Right cardiac atrium (tissue), 5 donors: ENCODE data around the gene RCOR1. TPM values are rescaled to one million over a fixed set of nuclear protein-coding genes. Genes with fewer than 3 reads are reported as not detected.
"Not testable (repeated sequence)": the region's sequence is repeated elsewhere in the genome, so short reads cannot be mapped to it uniquely, and the experiment has no call there.

Source experiments
- ATAC-seq, 2 donors: fragments of 200-7000 bp; cut with Tn5 transposase; one replicate each; pipeline versions ENCODE4 v1.8.0 to v1.9.1; 2020; ENCODE audit warnings: moderate library complexity in 2 of 2, mild to moderate bottlenecking in 1 of 2
- DNase-seq, 3 donors: peaks; one replicate each; pipeline ENCODE4 v3.0.0-alpha.2; 2020
- H3K27ac ChIP-seq: one replicate; pipeline ENCODE4 v1.5.1; 2013; ENCODE audit warnings: mild to moderate bottlenecking, low read length, control low read depth, moderate library complexity
- H3K27me3 ChIP-seq: one replicate; pipeline ENCODE4 v1.6.1; 2013; ENCODE audit not compliant: control insufficient read depth, insufficient read depth
- H3K4me1 ChIP-seq: one replicate; pipeline ENCODE4 v1.6.1; 2013; ENCODE audit warnings: low read length; ENCODE audit not compliant: control insufficient read depth, insufficient read depth
- H3K4me3 ChIP-seq: one replicate; pipeline ENCODE4 v1.5.1; 2013; ENCODE audit warnings: low read length, control low read depth
- H3K9me3 ChIP-seq: one replicate; pipeline ENCODE4 v1.6.1; 2013; ENCODE audit warnings: low read length; ENCODE audit not compliant: control insufficient read depth
- WGBS: extraction: QIAGEN DNeasy Blood & Tissue Kit; methylation state at CpG from one replicate; pipeline ENCODE4 v1.1.7; 2013; 5-methylcytosine and 5-hydroxymethylcytosine counted together
- intact Hi-C, 4 donors: fragments of 100-400 bp; cut with DNase I; formaldehyde crosslinking; loops; one replicate each; pipeline versions ENCODE4 v1.11.0 to v1.14.0; 2022 to 2023
- polyA plus RNA-seq: library from polyadenylated mRNA; stranded (reverse); fragments of 200-250 nt; gene quantifications from one replicate; pipeline ENCODE4 v1.2.3, GENCODE V29; 2013
- total RNA-seq, 4 donors: library from RNA; stranded (reverse); fragmentation: NEBNext Ultra II Directional; extraction: Animal tissue kit (Norgen Biotek cat#: 25700); gene quantifications; one replicate each; pipeline ENCODE4 v1.2.1, GENCODE V29; 2021
- donor health status: healthy with polysubstance abuse.
- donor health status: DM: no; HTN: yes; CAD: no.
- donor health status: DM: no; HTN: no; CAD: no.
- donor health status: DM: no; HTN: yes; CAD: no; lungs with severe emphysema.
- donor health status: DM: yes; HTN: yes; CAD: no.

The RCOR1 gene
- total and polyA plus RNA-seq, 5 donors: 4.4 to 14.4 (median 13.0) TPM

DNA sequence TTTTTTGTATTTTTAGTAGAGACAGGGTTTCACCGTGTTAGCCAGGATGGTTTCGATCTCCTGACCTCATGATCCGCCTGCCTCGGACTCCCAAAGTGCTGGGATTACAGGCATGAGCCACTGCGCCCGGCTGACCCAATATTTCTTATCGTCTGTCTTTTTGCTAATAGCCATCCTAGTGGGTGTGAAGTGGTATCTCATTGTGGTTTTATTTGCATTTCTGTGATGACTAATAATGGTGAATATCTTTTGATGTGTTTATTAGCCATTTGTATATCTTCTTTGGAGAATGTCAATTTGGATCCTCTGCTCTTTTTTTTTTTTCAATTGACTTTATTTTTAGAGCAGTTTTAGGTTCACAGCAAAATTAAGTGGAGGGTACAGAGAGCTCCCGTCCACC, 19.3 kb upstream of the RCOR1 start:
- H3K4me1 ChIP-seq, ATAC-seq, H3K27me3 ChIP-seq, intact Hi-C loops, H3K4me3 ChIP-seq, H3K27ac ChIP-seq, DNase-seq, H3K9me3 ChIP-seq: not testable (repeated sequence)
- WGBS: 79% methylated on average over 8 of the region's 8 CpGs

DNA sequence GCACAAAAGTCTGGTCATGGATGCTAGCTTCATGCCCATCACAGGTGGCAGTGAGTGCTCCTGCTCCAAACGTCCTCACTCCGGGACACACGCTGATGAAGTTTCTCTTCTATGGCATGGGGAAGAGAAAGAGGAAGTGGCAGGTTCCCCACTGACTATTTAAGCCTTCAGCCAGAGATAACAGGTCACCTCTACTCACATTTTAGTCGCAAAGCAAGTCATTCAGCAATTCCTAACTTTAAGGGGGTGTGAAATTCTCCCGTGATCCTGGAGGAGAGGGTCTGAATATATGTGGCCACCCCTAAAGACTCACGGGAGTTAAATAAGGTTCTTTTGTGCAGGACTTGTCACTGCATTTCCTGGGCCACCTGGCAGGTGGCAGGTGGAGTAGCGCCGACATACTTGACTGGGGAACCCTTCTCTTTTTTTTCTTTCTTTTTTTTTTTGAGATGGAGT, 18.8 kb upstream of the RCOR1 start:
- Histone ChIP-seq H3K4me1 (no peaks in the 10 kb centered on the region), H3K27ac (no peak overlapping the region), H3K27me3 (no peaks in the 10 kb centered on the region), H3K4me3 (no peak overlapping the region), H3K9me3 (no peaks in the 10 kb centered on the region)
- intact Hi-C loops: no loop called here
- peak in 1 of 3 donors; percentile 4 for DNase-seq
- no peak for ATAC-seq
- 50% methylated on average over 8 of the region's 8 CpGs for WGBS

DNA sequence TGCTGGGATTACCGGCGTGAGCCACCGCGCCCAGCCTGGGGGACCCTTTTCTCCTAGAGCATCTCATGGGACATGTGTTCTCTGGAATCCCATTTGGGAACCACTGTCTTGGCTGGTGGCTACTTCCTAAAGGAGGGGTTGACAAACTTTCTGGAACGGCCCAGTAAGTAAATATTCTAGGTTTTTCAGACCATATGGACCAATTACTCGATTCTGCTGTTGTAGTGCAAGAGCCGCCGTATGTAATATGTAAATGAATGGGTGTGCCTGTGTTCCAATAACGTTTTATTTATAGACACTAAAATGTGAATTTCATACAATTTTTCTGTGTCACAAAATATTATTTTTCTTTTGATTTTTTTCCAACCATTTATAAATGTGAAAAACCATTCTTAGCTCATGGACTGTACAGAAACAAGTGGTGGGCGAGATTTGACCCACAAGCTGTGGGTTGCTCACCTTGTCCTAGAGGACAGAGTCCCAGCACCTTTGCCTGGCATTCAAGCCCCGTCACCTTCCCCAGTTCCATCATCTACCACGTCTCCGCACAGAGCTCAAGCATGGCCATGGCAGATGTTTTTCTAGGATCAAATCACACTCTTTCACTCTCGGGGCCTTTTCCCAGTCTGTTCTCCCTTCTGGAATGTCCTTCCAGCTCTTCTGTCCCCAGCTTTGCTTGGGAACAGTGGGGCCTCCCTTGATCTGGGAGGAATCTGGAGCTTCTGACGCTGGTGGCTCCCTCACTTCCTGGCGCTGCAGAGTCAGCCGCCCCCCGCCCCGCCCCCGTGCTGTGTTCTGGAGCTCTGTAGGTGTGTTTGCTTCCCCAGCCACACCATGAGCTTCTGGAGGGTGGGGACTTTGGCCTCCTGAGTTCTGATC, 17.9 kb upstream of the RCOR1 start:
- WGBS: 76% methylated on average over 20 of the region's 20 CpGs
- DNase-seq (peak in 1 of 3 donors; percentile 16), ATAC-seq (peak in 1 of 2 donors; percentile 74)
- H3K27ac ChIP-seq: no peak overlapping the region
- no peaks in the 10 kb centered on the region for H3K9me3 ChIP-seq
- no peak overlapping the region for H3K4me3 ChIP-seq
- H3K27me3 ChIP-seq: no peaks in the 10 kb centered on the region
- intact Hi-C loops: no loop called here
- H3K4me1 ChIP-seq: no peaks in the 10 kb centered on the region

DNA sequence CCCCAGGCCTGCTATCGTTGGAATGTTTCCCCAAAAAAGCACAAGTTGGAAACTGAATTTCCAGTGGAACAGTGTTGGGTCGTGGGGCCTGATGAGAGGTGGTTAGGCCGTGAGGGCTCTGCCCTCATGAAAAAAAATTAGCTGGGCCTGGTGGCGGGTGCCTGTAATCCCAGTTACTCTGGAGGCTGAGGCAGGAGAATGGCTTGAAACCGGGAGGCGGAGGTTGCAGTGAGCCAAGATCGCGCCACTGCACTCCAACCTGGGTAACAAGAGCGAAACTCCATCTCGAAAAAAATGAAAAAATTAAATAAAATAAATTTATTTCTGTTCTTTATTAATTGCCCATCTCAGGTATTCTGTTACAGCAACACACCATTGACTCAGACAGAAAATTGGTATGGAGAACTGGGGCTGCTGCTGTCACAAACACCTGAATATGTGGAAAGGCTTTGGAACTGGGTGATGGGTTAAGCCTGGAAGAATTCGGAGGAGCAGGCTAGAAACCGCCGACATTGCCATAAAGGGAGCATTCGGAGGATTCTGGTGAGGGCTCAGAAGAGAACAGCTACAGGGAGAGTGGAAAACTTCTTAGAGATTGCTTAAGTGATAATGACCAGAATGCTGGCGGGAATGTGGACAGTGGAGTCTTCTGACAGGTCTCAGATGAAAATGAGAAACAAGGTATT, 17.1 kb upstream of the RCOR1 start:
- WGBS: 84% methylated on average over 15 of the region's 15 CpGs
- H3K27me3 ChIP-seq: no peaks in the 10 kb centered on the region
- H3K4me3 ChIP-seq: no peak overlapping the region
- intact Hi-C loops: no loop called here
- peak in 1 of 3 donors; percentile 3 for DNase-seq
- H3K9me3 ChIP-seq: no peaks in the 10 kb centered on the region
- H3K4me1 ChIP-seq: no peaks in the 10 kb centered on the region
- H3K27ac ChIP-seq: no peak overlapping the region
- no peak for ATAC-seq

DNA sequence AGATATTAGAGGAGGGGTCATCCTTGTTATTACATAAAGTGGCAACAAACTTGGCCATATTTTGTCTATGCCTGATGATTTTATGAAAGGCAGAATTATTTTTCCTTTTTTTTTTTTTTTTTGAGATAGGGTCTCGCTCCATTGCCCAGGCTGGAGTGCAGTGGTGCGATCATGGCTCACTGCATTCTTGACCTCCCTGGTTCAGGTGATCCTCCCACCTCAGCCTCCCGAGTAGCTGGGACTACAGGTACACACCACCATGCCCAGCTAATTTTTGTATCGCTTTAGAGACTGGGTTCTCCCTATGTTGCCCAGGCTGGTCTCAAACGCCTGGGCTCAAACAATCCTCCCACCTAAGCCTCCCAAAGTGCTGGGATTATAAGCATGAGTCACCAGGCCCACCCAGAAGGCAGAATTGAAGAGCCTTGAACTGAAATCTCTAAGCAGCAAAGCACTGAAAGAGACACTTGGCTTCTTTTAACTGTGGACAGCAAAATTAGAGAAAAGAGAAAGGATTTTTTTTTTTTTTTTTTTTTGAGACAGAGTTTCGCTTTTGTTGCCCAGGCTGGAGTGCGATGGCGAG, 16.5 kb upstream of the RCOR1 start:
- H3K9me3 ChIP-seq, intact Hi-C loops, H3K4me3 ChIP-seq, ATAC-seq, H3K4me1 ChIP-seq, DNase-seq, H3K27ac ChIP-seq, H3K27me3 ChIP-seq: not testable (repeated sequence)
- 91% methylated on average over 8 of the region's 8 CpGs for WGBS

DNA sequence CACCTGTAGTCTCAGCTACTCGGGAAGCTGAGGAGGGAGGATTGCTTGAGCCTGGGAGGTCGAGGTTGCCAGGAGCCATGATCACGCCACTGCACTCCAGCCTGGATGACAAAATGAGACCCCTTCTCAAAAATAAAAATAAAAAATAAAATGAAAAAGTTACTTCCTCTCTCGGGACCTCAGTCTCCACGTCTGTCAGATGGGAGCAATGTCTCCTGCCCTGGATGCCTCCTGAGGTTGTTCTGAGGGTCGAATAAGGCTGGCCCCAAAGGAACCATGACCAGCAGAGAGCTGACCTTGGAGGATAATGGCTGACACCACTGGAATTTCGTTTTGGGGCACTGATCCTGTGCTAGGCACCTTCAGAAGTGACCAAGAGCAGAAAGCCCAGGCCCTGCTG, 13.6 kb upstream of the RCOR1 start:
- no peaks in the 10 kb centered on the region for H3K27me3 ChIP-seq
- DNase-seq: peak in 1 of 3 donors; percentile 2
- H3K4me3 ChIP-seq: no peak overlapping the region
- no peak overlapping the region for H3K27ac ChIP-seq
- H3K9me3 ChIP-seq: no peaks in the 10 kb centered on the region
- intact Hi-C loops: no loop called here
- WGBS: 85% methylated on average over 7 of the region's 7 CpGs
- no peaks in the 10 kb centered on the region for H3K4me1 ChIP-seq
- ATAC-seq: no peak

DNA sequence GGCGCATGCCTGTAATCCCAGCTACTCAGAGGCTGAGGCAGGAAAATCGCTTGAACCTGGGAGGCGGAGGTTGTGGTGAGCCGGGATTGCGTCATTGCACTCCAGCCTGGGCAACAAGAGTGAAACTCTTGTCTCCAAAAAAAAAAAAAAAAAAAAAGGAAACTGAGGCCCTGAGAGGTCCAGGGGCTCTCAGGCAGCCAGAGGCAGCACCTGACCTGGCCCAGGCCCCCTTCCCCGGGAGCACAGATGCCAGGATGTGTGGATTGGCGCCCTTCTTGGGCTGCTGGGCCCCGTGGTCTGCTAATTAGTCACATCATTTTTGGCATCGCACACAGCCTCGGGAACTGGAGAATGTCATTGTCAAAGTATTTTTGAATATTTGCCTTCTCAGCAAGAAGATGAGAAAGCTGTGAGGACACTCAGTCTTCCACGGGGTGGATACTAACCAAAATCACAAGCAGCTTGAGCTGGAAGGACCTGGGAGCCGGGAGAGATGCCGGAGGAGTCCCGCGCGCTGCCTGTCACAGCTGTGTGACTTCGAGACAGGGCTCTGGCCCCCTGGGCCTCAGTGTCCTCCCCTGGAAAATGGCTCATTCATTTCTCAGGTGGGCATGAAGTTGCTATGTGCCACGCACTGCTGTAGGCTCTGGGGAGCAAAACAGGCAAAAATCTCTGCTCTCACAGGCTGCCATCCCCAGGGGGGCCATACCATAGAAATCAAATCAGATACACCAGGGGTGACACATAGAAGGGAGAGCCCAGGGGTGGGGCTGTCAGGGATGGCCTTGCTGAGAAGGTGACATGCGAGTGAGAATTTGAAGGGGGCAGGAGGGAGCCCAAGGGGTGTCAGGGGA, 12.5 kb upstream of the RCOR1 start:
- Histone ChIP-seq H3K4me1 (no peaks in the 10 kb centered on the region), H3K9me3 (no peaks in the 10 kb centered on the region), H3K4me3 (no peak overlapping the region), H3K27ac (no peak overlapping the region), H3K27me3 (no peaks in the 10 kb centered on the region)
- ATAC-seq (peak; percentile 42 to 44), DNase-seq (peak in 2 of 3 donors; percentile 26 to 70)
- WGBS: 56% methylated on average over 19 of the region's 19 CpGs
- intact Hi-C loops: no loop called here

DNA sequence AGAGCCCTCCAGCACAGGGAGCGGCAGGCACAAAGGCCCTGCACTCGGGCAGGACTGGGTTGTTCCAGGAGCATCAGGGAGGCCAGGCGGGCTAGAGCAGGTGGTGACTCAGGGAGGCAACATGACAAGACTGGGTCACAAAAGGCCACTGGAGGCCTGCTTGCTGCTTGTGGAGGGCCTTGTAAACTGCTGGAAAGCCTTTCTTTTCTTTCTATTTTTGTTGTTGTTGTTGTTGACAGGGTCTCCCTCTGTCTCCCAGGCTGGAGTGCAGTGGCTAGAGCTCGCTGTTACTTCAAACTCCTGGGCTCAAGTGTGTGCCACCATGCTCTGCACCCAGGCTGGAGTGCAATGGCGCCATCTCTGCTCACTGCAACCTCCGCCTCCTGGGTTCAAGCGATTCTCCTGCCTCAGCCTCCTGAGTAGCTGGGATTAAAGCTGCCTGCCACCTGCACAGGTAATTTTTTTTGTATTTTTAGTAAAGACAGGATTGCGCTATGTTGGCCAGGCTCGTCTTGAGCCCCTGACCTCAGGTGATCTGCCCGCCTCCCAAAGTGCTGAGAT, 11.8 kb upstream of the RCOR1 start:
- Histone ChIP-seq H3K27me3 (no peaks in the 10 kb centered on the region), H3K9me3 (no peaks in the 10 kb centered on the region), H3K27ac (no peak overlapping the region), H3K4me3 (no peak overlapping the region), H3K4me1 (no peaks in the 10 kb centered on the region)
- ATAC-seq (no peak), DNase-seq (no peak)
- WGBS: 95% methylated on average over 10 of the region's 10 CpGs
- intact Hi-C loops: no loop called here

DNA sequence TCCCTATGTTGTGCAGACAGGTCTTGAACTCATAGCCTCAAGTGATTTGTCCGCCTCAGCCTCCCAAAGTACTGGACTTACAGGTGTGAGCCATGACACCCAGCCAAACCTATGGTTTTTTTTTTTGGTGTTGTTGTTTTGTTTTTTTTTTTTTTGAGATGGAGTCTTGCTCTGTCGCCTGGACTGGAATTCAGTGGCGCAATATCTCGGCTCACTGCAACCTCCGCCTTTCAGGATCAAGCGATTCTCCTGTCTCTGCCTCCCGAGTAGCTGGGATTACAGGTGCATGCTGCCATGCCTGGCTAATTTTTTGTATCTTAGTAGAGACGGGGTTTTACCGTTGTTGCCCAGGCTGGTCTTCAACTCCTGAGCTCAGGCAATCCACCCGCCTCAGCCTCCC, 11.3 kb upstream of the RCOR1 start:
- intact Hi-C loops: no loop called here
- Histone ChIP-seq H3K4me1 (no peaks in the 10 kb centered on the region), H3K27ac (no peak overlapping the region), H3K4me3 (no peak overlapping the region), H3K27me3 (no peaks in the 10 kb centered on the region), H3K9me3 (no peaks in the 10 kb centered on the region)
- no peak for DNase-seq
- no peak for ATAC-seq
- 95% methylated on average over 10 of the region's 10 CpGs for WGBS

DNA sequence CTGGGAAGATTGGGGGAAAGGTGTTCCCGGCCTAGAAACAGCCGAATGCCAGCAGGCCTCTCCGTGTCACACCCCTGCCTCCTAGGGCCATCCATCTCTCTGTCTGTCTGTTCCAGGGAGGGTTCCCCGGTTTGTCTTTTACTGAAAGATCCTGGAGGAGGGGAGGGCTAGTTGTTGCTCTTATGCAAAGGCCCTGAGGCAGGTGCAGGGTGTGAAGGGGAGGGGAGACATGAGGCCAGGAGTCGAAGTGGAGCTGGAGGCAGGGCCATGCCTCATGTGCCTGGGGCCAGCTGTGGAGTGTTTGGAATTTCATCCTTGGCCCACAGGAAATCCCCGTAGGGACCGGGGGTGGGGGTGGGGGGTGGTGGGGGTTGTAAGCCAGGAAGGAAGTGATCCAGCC, 8.7 kb upstream of the RCOR1 start:
- no peak for ATAC-seq

More for the DNA sequence above, 8.7 kb upstream of the RCOR1 start:
- 63% methylated on average over 7 of the region's 7 CpGs for WGBS
- no peak for DNase-seq
- intact Hi-C loops: no loop called here
- H3K27ac ChIP-seq: no peak overlapping the region
- H3K4me3 ChIP-seq: no peak overlapping the region
- H3K27me3 ChIP-seq: no peaks in the 10 kb centered on the region
- no peaks in the 10 kb centered on the region for H3K4me1 ChIP-seq
- H3K9me3 ChIP-seq: no peaks in the 10 kb centered on the region
